Stimulated activated CD4-positive, alpha-beta T cell treated with anti-CD3 and anti-CD28 coated beads, Interleukin-4, amount 100 ng/mL, for 1 hour (primary cell): ENCODE data around the gene ZNF285.
"Not testable (repeated sequence)": the region's sequence is repeated elsewhere in the genome, so short reads cannot be mapped to it uniquely, and the experiment has no call there.

Experiments
- DNase-seq: peaks from one replicate; pipeline ENCODE4 v3.0.0-alpha.2; 2020

The ZNF285 gene

DNA sequence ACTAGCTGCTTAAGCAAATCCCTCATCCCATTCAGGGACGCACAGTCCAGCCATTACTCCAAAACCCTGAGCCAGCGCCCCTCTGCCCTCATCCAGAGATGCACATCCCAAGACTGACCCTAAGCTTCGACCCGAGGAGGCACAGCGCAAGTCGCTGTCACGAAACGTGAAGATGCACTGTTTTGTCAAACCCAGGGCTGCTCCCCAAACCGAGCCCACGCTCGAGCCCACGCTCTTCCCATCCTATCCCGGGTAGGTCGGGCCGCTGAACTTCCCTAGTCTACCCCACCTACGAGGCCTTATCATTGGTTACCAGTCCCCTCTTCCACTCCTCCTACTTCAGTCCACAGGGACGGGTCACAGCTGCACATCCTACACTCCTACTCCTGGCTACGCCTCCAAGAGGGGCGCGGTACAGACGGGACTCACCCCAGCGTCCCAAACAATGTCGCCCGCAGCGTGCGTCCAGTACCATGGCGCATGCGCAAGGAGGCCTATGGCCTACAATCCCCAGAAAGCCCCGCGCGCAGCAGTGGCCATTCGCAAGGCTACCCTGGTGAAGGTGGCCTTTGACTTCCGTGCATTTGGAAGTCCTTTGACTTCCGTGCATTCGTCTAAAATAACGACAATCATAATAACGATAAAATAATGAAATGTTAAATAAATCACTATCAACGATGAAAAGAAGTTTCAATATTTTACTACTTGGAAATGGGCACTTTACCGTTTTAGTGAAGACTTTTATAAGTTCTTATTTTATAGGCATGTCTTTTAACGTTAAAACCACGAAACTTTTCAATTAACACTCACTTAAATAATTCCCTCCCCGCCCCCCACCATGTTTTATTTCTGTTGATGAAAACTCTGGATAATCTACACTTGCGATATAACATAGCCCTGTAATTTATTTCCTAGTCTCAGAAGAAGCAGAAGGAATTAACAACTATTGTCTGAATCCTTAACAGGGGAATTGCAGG lies at the start of gene ZNF285:
TSS of gene ZNF285 (minus strand) at position 470 of the 977 bp plus-strand sequence. CDS start 4,395 bp downstream, outside the sequence.
- peak; percentile 74 for DNase-seq

- DNase-seq: peak; percentile 69
These were observed 46.7 kb upstream of the ZNF285 start, which contains the start of gene ZNF229 for GRCh38 chr19:44447916-44448674. Gene ZNF229, minus strand, starts transcription at chr19:44448472. Its CDS starts 5,625 bp downstream, at chr19:44442847.

GRCh38 chr19:44438441-44438840 lies 37.0 kb upstream of the ZNF285 start:
- no peak for DNase-seq

- no peak for DNase-seq
These were observed 34.0 kb upstream of the ZNF285 start for GRCh38 chr19:44435441-44435840.

DNA sequence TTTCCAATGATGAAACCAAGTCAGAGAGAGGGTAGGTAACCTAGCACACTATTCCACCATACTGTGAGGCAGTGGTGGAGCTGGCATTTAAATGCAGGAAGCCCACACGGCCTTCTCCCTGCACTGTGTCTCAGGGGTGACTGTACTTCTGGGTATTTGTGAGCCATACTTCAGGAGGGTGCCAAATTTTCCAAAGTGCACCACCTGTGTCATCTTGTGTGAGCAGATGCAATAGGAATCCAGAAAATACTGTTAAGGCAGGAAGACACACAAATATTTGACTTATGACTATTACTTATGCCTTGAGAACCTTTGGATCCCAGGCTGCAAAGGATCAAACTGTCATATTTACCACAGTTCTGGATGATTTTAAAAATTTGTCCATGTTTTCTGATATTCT lies 29.5 kb upstream of the ZNF285 start:
- no peak for DNase-seq

DNA sequence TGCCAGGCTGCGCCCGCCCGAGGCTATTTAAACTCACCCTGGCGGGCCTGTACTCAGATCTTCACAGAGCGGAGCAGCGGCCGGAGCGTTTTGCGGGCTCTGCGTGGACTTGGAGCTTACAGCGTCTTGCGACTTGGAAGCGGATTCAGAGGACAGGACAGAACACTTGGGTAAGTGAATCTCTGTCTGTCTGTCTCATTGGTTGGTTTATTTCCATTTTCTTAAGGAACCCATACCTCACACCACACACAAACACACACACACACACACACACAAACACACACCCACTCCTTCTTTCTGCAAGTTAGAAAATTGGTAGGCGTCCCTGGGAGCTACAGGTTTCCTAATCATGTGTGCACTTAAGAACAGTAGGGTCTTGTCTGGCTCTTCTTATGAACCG lies 14.1 kb upstream of the ZNF285 start:
- not testable (repeated sequence) for DNase-seq

- DNase-seq: not testable (repeated sequence)
These were observed 12.1 kb downstream of the ZNF285 start for GRCh38 chr19:44389268-44389667.

DNA sequence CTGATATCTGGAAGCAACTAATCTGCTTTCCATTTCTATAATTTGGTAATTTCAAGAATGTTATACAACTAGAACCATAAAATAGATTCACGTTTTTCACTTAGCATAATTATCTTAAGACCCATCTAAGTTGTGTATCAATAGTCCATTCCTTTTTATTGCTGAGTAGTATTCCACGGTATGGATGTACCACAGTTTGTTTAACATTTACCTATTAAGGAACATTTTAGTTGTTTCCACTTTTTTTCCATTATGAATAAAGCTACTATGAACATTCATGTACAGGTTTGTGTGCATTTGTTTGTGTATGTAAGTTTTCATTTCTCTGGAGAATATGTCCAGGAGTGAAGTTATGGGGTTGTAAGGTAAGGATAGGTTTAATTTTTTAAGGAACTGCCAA lies 26.6 kb downstream of the ZNF285 start:
- no peak for DNase-seq

- DNase-seq: no peak
These were observed 29.5 kb downstream of the ZNF285 start for GRCh38 chr19:44371815-44372480.

DNA sequence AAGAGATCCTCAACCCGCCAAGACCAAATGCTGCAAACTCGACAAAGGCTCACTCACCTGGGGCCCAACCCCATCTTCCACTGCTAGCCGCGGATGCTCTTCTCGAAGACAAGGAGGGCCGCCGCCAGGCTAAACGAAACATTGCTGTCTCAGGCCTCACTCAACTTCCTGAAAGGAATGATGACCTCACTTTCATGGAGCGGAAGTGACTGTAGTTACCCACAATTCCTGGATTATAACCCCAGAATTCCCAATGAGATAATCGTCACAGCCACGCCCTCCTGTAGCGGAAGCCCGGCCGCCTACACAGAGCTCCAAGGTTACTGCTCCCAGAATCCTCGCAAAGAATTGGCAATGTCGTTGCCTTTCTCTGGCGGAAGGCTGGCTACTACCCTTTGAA lies 34.4 kb downstream of the ZNF285 start:
- DNase-seq: no peak

DNA sequence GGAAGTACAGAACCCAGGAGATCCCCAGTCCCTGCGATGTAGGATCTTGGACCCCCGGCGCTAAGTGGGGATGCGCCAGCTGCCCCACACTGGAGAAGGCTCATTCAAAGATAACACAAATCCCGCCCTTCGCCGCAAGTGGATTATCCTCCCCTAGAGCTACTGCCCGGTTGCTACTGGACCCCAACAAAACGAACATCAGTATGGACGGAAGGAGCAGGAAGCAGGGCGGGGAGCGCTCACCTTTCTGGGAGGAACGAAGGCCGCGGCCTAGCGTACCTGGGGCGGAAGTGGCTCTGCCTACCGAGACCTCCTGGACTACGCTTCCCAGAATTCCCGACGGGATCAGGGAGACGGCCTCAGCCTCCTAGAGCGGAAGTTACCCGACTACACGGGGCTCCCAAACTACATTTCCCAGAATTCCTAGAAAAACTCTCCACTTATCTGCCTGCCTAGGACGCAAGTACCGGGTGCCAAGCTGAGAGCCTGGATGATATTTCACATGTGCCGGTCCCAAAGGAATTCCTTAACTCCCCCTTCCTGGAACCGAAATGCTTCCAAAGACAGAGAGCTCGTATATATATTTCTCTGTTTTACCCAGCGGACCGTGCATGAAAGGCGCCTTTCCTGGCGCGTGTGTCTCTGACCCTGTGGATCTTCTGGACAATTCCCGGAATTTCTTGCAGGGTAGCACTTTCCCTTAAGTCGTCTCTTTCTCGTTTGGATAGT lies 44.9 kb downstream of the ZNF285 start, which contains the start of gene ZNF112:
TSS of gene ZNF112 (minus strand) at position 298 of the 729 bp plus-strand sequence. CDS start 16,141 bp downstream, outside the sequence.
- DNase-seq: peak; percentile 2

- DNase-seq: no peak
These were observed 54.9 kb downstream of the ZNF285 start for GRCh38 chr19:44346556-44346955.

GRCh38 chr19:44345959-44346358 lies 55.4 kb downstream of the ZNF285 start:
- no peak for DNase-seq

- DNase-seq: no peak
These were observed 57.2 kb downstream of the ZNF285 start for GRCh38 chr19:44344255-44344654.

DNA sequence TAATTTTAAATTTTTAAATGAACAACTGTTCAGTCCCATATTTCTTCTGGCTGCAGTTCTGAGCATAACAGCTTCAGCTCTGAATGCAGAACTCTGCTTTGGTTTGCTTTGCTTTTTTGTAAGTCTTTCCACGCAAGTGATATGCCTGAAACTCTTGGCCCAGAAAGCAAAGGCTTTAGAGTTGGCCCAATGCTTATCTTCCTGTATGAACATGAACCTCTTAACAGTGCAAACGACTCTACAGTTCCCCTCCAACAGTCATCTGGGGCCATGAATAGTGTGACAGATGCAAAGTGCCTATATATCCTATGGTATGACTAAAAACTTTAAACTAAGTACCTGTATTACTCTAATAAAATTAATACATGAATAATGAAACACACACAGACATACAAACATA lies 59.6 kb downstream of the ZNF285 start:
- DNase-seq: no peak

DNA sequence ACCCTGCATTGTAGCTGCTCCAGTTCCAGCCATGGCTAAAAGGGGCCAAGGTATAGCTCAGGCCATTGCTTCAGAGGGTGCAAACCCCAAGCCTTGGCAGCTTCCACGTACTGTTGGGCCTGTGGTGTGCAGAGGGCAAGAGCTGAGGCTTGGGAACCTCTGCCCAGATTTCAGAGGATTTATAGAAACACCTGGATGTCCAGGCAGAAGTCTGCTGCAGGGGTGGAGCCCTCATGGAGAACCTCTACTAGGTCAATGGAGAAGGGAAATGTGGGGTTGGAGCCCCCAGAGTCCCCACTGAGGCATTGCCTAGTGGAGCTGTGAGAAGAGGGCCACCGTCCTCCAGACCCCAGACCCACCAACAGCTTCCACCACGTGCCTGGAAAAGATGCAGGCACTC lies 66.8 kb downstream of the ZNF285 start:
- not testable (repeated sequence) for DNase-seq
